Vagina (tissue), 2 donors: ENCODE measurements around the gene MCM9.

Experiments
- POLR2A ChIP-seq, 2 donors: fragments of 450-650 bp; IDR thresholded peaks; one replicate each; pipeline ENCODE4 v1.6.1; 2017; ENCODE audit warnings: antibody characterized with exemption in 2 of 2, mild to moderate bottlenecking in 2 of 2, moderate library complexity in 2 of 2
- POLR2AphosphoS5 ChIP-seq, 2 donors: sonication (generic); formaldehyde crosslinking; IDR thresholded peaks; one replicate each; pipeline ENCODE4 v1.9.0; 2017; ENCODE audit warnings: antibody characterized with exemption in 2 of 2, mild to moderate bottlenecking in 2 of 2, low read depth in 1 of 2; ENCODE audit not compliant: insufficient read depth in 1 of 2

DNA sequence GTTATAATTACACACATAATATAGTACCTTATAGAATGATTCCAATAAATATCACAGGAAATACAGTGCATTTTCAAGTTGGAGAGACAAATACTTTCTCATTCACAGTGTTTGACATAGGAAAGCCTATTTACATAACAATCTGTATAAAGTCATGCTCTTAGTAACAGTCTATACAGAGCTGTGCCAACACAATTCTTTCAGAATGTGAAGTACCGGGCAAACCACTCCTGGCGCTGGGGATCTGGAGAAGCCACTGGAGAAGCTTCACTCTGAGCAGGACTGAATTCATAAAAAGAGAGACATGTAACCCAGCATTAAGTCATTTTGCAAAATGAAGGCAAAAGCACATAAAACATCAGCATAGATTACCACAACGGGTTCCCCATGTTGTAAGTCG, 24.9 kb upstream of the MCM9 start:
- TF ChIP-seq POLR2A (IDR thresholded peaks at IDR 0.05) = no peak
- TF ChIP-seq POLR2AphosphoS5 (IDR thresholded peaks at IDR 0.05; ENCODE audit: insufficient read depth in 1 of 2, low read depth in 1 of 2) = no peak
